GM12892 (cell line): ENCODE results near the gene FKRP.

ENCODE experiments used
- POLR2A ChIP-seq: IDR thresholded peaks from 2 replicates; pipeline ENCODE4 v1.6.1; 2011; ENCODE audit warnings: low read depth, low read length, control low read depth
- POLR2AphosphoS5 ChIP-seq: IDR thresholded peaks from 2 replicates; pipeline ENCODE4 v1.6.1; 2011; ENCODE audit warnings: low read depth, low read length, control low read depth
- TAF1 ChIP-seq: IDR thresholded peaks from 2 replicates; pipeline ENCODE4 v1.6.1; 2011; ENCODE audit warnings: low read depth, mild to moderate bottlenecking, control low read depth, low read length, borderline replicate concordance

GRCh38 chr19:46717716-46718143 lies 28.1 kb upstream of the FKRP start:
- TF ChIP-seq POLR2AphosphoS5 (no peak; the same call in none of the 2 replicates), POLR2A (no peak), TAF1 (no peak)
